ENCODE measurements around the gene LCA5L. TPM values are rescaled to one million over a fixed set of nuclear protein-coding genes. Genes with fewer than 3 reads are reported as not detected.
"Not testable (repeated sequence)": the region's sequence is repeated elsewhere in the genome, so short reads cannot be mapped to it uniquely, and the experiment has no call there.

The LCA5L gene
- total RNA-seq, 1 donor from 2014 or later: 0.40 TPM

GRCh38 chr21:39452970-39453342 lies 7.4 kb upstream of the LCA5L start:
- no peak for DNase-seq
- intact Hi-C loops (cut with micrococcal nuclease): no loop called here
- ATAC-seq: peak; percentile 7

- intact Hi-C loops (cut with micrococcal nuclease): no loop called here
- DNase-seq (no peak), ATAC-seq (peak; percentile 47)
Observed at GRCh38 chr21:39452207-39452969, 6.8 kb upstream of the LCA5L start.

- ATAC-seq (peak; percentile 90), DNase-seq (peak; percentile 82)
- intact Hi-C loops (cut with micrococcal nuclease): no loop called here
Observed at GRCh38 chr21:39451332-39452206, 6.0 kb upstream of the LCA5L start, which contains the start of gene SH3BGR. TSS of gene SH3BGR (plus strand) at chr21:39451970. CDS start at chr21:39452097, 127 bp downstream.

GRCh38 chr21:39447264-39447663 lies 1.7 kb upstream of the LCA5L start:
- intact Hi-C loops (cut with micrococcal nuclease): no loop called here
- DNase-seq: no peak
- ATAC-seq: no peak

GRCh38 chr21:39444421-39445180 lies 977 bp downstream of the LCA5L start:
- DNase-seq (no peak), ATAC-seq (peak; percentile 28)
- intact Hi-C loops (cut with micrococcal nuclease): no loop called here

GRCh38 chr21:39441502-39442475 lies 3.8 kb downstream of the LCA5L start:
- ATAC-seq: no peak
- intact Hi-C loops (cut with micrococcal nuclease): no loop called here

GRCh38 chr21:39439232-39439631 lies 6.3 kb downstream of the LCA5L start:
- intact Hi-C loops (cut with micrococcal nuclease): no loop called here
- ATAC-seq (no peak), DNase-seq (no peak)

More at GRCh38 chr21:39441502-39442475, 3.8 kb downstream of the LCA5L start:
- no peak for DNase-seq

- no peak for DNase-seq
- intact Hi-C loops (cut with micrococcal nuclease): no loop called here
- no peak for ATAC-seq
Observed at GRCh38 chr21:39434950-39435349, 10.6 kb downstream of the LCA5L start.

GRCh38 chr21:39430954-39431353 lies 14.6 kb downstream of the LCA5L start:
- ATAC-seq: no peak
- no peak for DNase-seq
- intact Hi-C loops (cut with micrococcal nuclease): no loop called here

- intact Hi-C loops (cut with micrococcal nuclease): no loop called here
Observed at GRCh38 chr21:39430457-39430856, 15.1 kb downstream of the LCA5L start.

GRCh38 chr21:39430016-39430415 lies 15.6 kb downstream of the LCA5L start:
- intact Hi-C loops (cut with micrococcal nuclease): no loop called here
- no peak for DNase-seq
- no peak for ATAC-seq

More at GRCh38 chr21:39430457-39430856, 15.1 kb downstream of the LCA5L start:
- ATAC-seq: no peak
- DNase-seq: no peak

GRCh38 chr21:39429445-39429844 lies 16.1 kb downstream of the LCA5L start:
- intact Hi-C loops (cut with micrococcal nuclease): no loop called here
- ATAC-seq: no peak
- DNase-seq: no peak

GRCh38 chr21:39422527-39423241 lies 22.9 kb downstream of the LCA5L start:
- ATAC-seq (no peak), DNase-seq (no peak)
- intact Hi-C loops (cut with micrococcal nuclease): no loop called here

GRCh38 chr21:39419204-39419603 lies 26.4 kb downstream of the LCA5L start:
- DNase-seq; ATAC-seq; intact Hi-C loops (cut with micrococcal nuclease): not testable (repeated sequence)

- no peak for DNase-seq
- intact Hi-C loops (cut with micrococcal nuclease): no loop called here
- no peak for ATAC-seq
Observed at GRCh38 chr21:39406065-39406464, 39.5 kb downstream of the LCA5L start.

- ATAC-seq (no peak), DNase-seq (no peak)
- intact Hi-C loops (cut with micrococcal nuclease): no loop called here
Observed at GRCh38 chr21:39400173-39400572, 45.4 kb downstream of the LCA5L start.

GRCh38 chr21:39397646-39398385 lies 47.8 kb downstream of the LCA5L start:
- DNase-seq (no peak), ATAC-seq (no peak)
- intact Hi-C loops (cut with micrococcal nuclease): no loop called here

Measured in left ventricle myocardium superior (tissue), 1 donor.